Measurements from ENCODE around the gene EDARADD.

GRCh38 chr1:236480758-236481436 lies 86.8 kb downstream of the EDARADD start:
- TF ChIP-seq, protein P1, sequence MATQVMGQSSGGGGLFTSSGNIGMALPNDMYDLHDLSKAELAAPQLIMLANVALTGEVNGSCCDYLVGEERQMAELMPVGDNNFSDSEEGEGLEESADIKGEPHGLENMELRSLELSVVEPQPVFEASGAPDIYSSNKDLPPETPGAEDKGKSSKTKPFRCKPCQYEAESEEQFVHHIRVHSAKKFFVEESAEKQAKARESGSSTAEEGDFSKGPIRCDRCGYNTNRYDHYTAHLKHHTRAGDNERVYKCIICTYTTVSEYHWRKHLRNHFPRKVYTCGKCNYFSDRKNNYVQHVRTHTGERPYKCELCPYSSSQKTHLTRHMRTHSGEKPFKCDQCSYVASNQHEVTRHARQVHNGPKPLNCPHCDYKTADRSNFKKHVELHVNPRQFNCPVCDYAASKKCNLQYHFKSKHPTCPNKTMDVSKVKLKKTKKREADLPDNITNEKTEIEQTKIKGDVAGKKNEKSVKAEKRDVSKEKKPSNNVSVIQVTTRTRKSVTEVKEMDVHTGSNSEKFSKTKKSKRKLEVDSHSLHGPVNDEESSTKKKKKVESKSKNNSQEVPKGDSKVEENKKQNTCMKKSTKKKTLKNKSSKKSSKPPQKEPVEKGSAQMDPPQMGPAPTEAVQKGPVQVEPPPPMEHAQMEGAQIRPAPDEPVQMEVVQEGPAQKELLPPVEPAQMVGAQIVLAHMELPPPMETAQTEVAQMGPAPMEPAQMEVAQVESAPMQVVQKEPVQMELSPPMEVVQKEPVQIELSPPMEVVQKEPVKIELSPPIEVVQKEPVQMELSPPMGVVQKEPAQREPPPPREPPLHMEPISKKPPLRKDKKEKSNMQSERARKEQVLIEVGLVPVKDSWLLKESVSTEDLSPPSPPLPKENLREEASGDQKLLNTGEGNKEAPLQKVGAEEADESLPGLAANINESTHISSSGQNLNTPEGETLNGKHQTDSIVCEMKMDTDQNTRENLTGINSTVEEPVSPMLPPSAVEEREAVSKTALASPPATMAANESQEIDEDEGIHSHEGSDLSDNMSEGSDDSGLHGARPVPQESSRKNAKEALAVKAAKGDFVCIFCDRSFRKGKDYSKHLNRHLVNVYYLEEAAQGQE (IDR thresholded peaks at IDR 0.05; ENCODE audit: low read depth), result no peak
- TF ChIP-seq EZH2 (IDR thresholded peaks at IDR 0.05) (no peak), YY1 (IDR thresholded peaks at IDR 0.05; ENCODE audit: extremely low read depth, insufficient replicate concordance, low read depth, low read length) (no peak), POLR2A (IDR thresholded peaks at IDR 0.05; ENCODE audit: borderline replicate concordance, extremely low read depth, insufficient read depth, insufficient read length) (no peak), JUND (IDR thresholded peaks at IDR 0.05) (no peak), FOSL1 (IDR thresholded peaks at IDR 0.05; ENCODE audit: low read depth) (no peak), SRF (IDR thresholded peaks at IDR 0.05; ENCODE audit: low read depth) (no peak)
- TF ChIP-seq, protein P2, sequence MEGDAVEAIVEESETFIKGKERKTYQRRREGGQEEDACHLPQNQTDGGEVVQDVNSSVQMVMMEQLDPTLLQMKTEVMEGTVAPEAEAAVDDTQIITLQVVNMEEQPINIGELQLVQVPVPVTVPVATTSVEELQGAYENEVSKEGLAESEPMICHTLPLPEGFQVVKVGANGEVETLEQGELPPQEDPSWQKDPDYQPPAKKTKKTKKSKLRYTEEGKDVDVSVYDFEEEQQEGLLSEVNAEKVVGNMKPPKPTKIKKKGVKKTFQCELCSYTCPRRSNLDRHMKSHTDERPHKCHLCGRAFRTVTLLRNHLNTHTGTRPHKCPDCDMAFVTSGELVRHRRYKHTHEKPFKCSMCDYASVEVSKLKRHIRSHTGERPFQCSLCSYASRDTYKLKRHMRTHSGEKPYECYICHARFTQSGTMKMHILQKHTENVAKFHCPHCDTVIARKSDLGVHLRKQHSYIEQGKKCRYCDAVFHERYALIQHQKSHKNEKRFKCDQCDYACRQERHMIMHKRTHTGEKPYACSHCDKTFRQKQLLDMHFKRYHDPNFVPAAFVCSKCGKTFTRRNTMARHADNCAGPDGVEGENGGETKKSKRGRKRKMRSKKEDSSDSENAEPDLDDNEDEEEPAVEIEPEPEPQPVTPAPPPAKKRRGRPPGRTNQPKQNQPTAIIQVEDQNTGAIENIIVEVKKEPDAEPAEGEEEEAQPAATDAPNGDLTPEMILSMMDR (IDR thresholded peaks at IDR 0.05 in 2 of 3, conservative IDR thresholded peaks at IDR 0.05 in 1 of 3; ENCODE audit: borderline replicate concordance in 1 of 3, insufficient read depth in 1 of 3, low read depth in 2 of 3, low read length in 2 of 3), result no peak

Measured in HCT116 (cell line).